Activated naive CD4-positive, alpha-beta T cell treated with anti-CD3 and anti-CD28 coated beads, Interleukin-2, amount 10 ng/mL, durations not matched to agents 7 days and 5 days (primary cell): ENCODE results near the gene EFNA3.

ENCODE experiments used
- CTCF ChIA-PET: fragments of 350-600 bp; sonication (Branson Sonifier 250); formaldehyde crosslinking; loops from one replicate; lab custom pipeline; 2021; ENCODE audit warnings: antibody characterized with exemption; lab: Charles Lee
- DNase-seq: peaks from one replicate; pipeline ENCODE4 v3.0.0-alpha.2; 2020
- H3K27ac Mint-ChIP-seq: one replicate; pipeline ENCODE4 v1.8.0; 2021; ENCODE audit warnings: mild to moderate bottlenecking, moderate library complexity, mixed read lengths
- H3K27me3 Mint-ChIP-seq: one replicate; pipeline ENCODE4 v1.8.0; 2021; ENCODE audit warnings: mild to moderate bottlenecking, mixed read lengths
- H3K36me3 Mint-ChIP-seq: one replicate; pipeline ENCODE4 v1.8.0; 2021; ENCODE audit warnings: mixed read lengths
- H3K4me1 Mint-ChIP-seq: one replicate; pipeline ENCODE4 v1.8.0; 2021; ENCODE audit warnings: mixed read lengths
- H3K4me3 Mint-ChIP-seq: one replicate; pipeline ENCODE4 v1.8.0; 2021; ENCODE audit warnings: mild to moderate bottlenecking, moderate library complexity, mixed read lengths
- H3K9me3 Mint-ChIP-seq: one replicate; pipeline ENCODE4 v1.8.0; 2021; ENCODE audit warnings: mixed read lengths

Gene EFNA3

GRCh38 chr1:155066777-155067176 is 11.9 kb upstream of the EFNA3 start:
- H3K36me3 Mint-ChIP-seq = peaks cover 14% of the 10 kb centered on the region
- no peak overlapping the region for H3K27ac Mint-ChIP-seq
- peaks cover 42% of the 10 kb centered on the region for H3K4me1 Mint-ChIP-seq
- H3K9me3 Mint-ChIP-seq = no peaks in the 10 kb centered on the region
- CTCF ChIA-PET = interaction anchor here (1.5 to 12.3 kb wide), 4 partner anchors 10 to 107 kb away, joined by 4 to 140 read pairs (median 8); partner anchors contain the start of genes KRTCAP2 and TRIM46
- DNase-seq = no peak
- H3K4me3 Mint-ChIP-seq = no peak overlapping the region
- peaks cover 14% of the 10 kb centered on the region for H3K27me3 Mint-ChIP-seq

GRCh38 chr1:155068599-155068998 is 10.0 kb upstream of the EFNA3 start:
- Mint-ChIP-seq H3K4me1 (peaks cover 46% of the 10 kb centered on the region), H3K36me3 (peaks cover 14% of the 10 kb centered on the region), H3K4me3 (no peak overlapping the region), H3K27ac (no peak overlapping the region), H3K27me3 (peaks cover 21% of the 10 kb centered on the region), H3K9me3 (no peaks in the 10 kb centered on the region)
- CTCF ChIA-PET = interaction anchor here (0.9 to 12.3 kb wide), 4 partner anchors 15 to 105 kb away, joined by 3 to 140 read pairs (median 4); partner anchors contain the start of genes KRTCAP2 and TRIM46
- no peak for DNase-seq

- H3K9me3 Mint-ChIP-seq = no peaks in the 10 kb centered on the region
- no peak overlapping the region for H3K27ac Mint-ChIP-seq
- H3K27me3 Mint-ChIP-seq = peaks cover 24% of the 10 kb centered on the region
- peaks cover 14% of the 10 kb centered on the region for H3K36me3 Mint-ChIP-seq
- no peak overlapping the region for H3K4me3 Mint-ChIP-seq
- CTCF ChIA-PET = interaction anchor here (0.7 to 12.3 kb wide), 3 partner anchors 11 to 22 kb away, joined by 3 to 140 read pairs (median 4); no protein-coding TSS in a partner anchor
- DNase-seq = no peak
- peaks cover 50% of the 10 kb centered on the region for H3K4me1 Mint-ChIP-seq
Observed at GRCh38 chr1:155069551-155070157, 9.0 kb upstream of the EFNA3 start.

GRCh38 chr1:155070158-155070621 is 8.4 kb upstream of the EFNA3 start:
- Mint-ChIP-seq H3K4me3 (no peak overlapping the region), H3K36me3 (peaks cover 14% of the 10 kb centered on the region), H3K9me3 (no peaks in the 10 kb centered on the region), H3K27ac (no peak overlapping the region), H3K27me3 (peaks cover 24% of the 10 kb centered on the region), H3K4me1 (peaks cover 50% of the 10 kb centered on the region)
- DNase-seq = no peak
- CTCF ChIA-PET = interaction anchor here (0.5 to 12.3 kb wide), 5 partner anchors 8 to 21 kb away, joined by 3 to 140 read pairs (median 3); no protein-coding TSS in a partner anchor

GRCh38 chr1:155070721-155071569 is 7.7 kb upstream of the EFNA3 start:
- Mint-ChIP-seq H3K4me1 (peaks cover 55% of the 10 kb centered on the region), H3K4me3 (no peak overlapping the region), H3K9me3 (no peaks in the 10 kb centered on the region), H3K27ac (no peak overlapping the region), H3K27me3 (peaks cover 24% of the 10 kb centered on the region), H3K36me3 (peaks cover 14% of the 10 kb centered on the region)
- CTCF ChIA-PET = interaction anchor here (0.5 to 12.3 kb wide), 4 partner anchors 8 to 13 kb away, joined by 3 to 140 read pairs (median 3); no protein-coding TSS in a partner anchor
- DNase-seq = peak; percentile 87

- Mint-ChIP-seq H3K27me3 (peaks cover 28% of the 10 kb centered on the region), H3K4me3 (peak overlapping the region; percentile 13), H3K4me1 (peaks cover 59% of the 10 kb centered on the region), H3K9me3 (no peaks in the 10 kb centered on the region), H3K27ac (no peak overlapping the region), H3K36me3 (peaks cover 13% of the 10 kb centered on the region)
- no peak for DNase-seq
- CTCF ChIA-PET = interaction anchor here (0.9 to 2.0 kb wide), 3 partner anchors 10 to 19 kb away, joined by 3 to 10 read pairs (median 3); no protein-coding TSS in a partner anchor
Observed at GRCh38 chr1:155071701-155072100, 6.9 kb upstream of the EFNA3 start.

GRCh38 chr1:155072531-155073289 is 5.9 kb upstream of the EFNA3 start:
- no peak for DNase-seq
- H3K9me3 Mint-ChIP-seq = no peaks in the 10 kb centered on the region
- H3K27me3 Mint-ChIP-seq = peaks cover 38% of the 10 kb centered on the region
- peaks cover 69% of the 10 kb centered on the region for H3K4me1 Mint-ChIP-seq
- H3K27ac Mint-ChIP-seq = no peak overlapping the region
- CTCF ChIA-PET = interaction anchor here (0.9 to 2.0 kb wide), 4 partner anchors 10 to 28 kb away, joined by 3 to 10 read pairs (median 3); no protein-coding TSS in a partner anchor
- H3K4me3 Mint-ChIP-seq = no peak overlapping the region
- H3K36me3 Mint-ChIP-seq = peaks cover 7% of the 10 kb centered on the region

GRCh38 chr1:155073377-155074242 is 5.0 kb upstream of the EFNA3 start:
- no peak overlapping the region for H3K4me3 Mint-ChIP-seq

GRCh38 chr1:155075535-155075934 is 3.1 kb upstream of the EFNA3 start:
- H3K27me3 Mint-ChIP-seq = peaks cover 64% of the 10 kb centered on the region
- H3K36me3 Mint-ChIP-seq = peaks cover 2% of the 10 kb centered on the region
- no peak overlapping the region for H3K4me3 Mint-ChIP-seq
- peaks cover 83% of the 10 kb centered on the region for H3K4me1 Mint-ChIP-seq
- no peak for DNase-seq
- no peaks in the 10 kb centered on the region for H3K9me3 Mint-ChIP-seq
- no peak overlapping the region for H3K27ac Mint-ChIP-seq
- CTCF ChIA-PET = interaction anchor here (0.6 to 2.9 kb wide), 11 partner anchors 8 to 513 kb away, joined by 3 to 18 read pairs (median 4); partner anchors contain the start of gene EFNA4

More at GRCh38 chr1:155073377-155074242, 5.0 kb upstream of the EFNA3 start:
- H3K27me3 Mint-ChIP-seq = peaks cover 47% of the 10 kb centered on the region
- CTCF ChIA-PET = interaction anchor here (1.0 to 2.9 kb wide), 4 partner anchors 11 to 29 kb away, joined by 3 to 18 read pairs (median 6); no protein-coding TSS in a partner anchor
- DNase-seq = peak; percentile 65
- peak overlapping the region; percentile 40 for H3K27ac Mint-ChIP-seq
- H3K36me3 Mint-ChIP-seq = peaks cover 4% of the 10 kb centered on the region
- no peaks in the 10 kb centered on the region for H3K9me3 Mint-ChIP-seq
- peaks cover 76% of the 10 kb centered on the region for H3K4me1 Mint-ChIP-seq

GRCh38 chr1:155076371-155076770 is 2.3 kb upstream of the EFNA3 start:
- Mint-ChIP-seq H3K4me3 (no peak overlapping the region), H3K9me3 (no peaks in the 10 kb centered on the region), H3K4me1 (peaks cover 82% of the 10 kb centered on the region), H3K27me3 (peaks cover 64% of the 10 kb centered on the region), H3K36me3 (peaks cover 3% of the 10 kb centered on the region), H3K27ac (no peak overlapping the region)
- DNase-seq = no peak
- CTCF ChIA-PET = interaction anchor here (0.8 to 2.9 kb wide), 5 partner anchors 9 to 32 kb away, joined by 3 to 18 read pairs (median 7); no protein-coding TSS in a partner anchor

GRCh38 chr1:155077346-155077745 is 1.3 kb upstream of the EFNA3 start:
- Mint-ChIP-seq H3K4me1 (peaks cover 80% of the 10 kb centered on the region), H3K4me3 (no peak overlapping the region), H3K36me3 (peaks cover 6% of the 10 kb centered on the region), H3K9me3 (no peaks in the 10 kb centered on the region), H3K27ac (no peak overlapping the region), H3K27me3 (peaks cover 64% of the 10 kb centered on the region)
- CTCF ChIA-PET = interaction anchor here (0.8 kb wide), 1 partner anchor 14 kb away, joined by 3 read pairs; no protein-coding TSS in a partner anchor
- DNase-seq = no peak

GRCh38 chr1:155077758-155078445 is 735 bp upstream of the EFNA3 start:
- DNase-seq = no peak
- Mint-ChIP-seq H3K9me3 (no peaks in the 10 kb centered on the region), H3K27ac (no peak overlapping the region), H3K27me3 (peaks cover 69% of the 10 kb centered on the region), H3K36me3 (peaks cover 6% of the 10 kb centered on the region), H3K4me3 (no peak overlapping the region), H3K4me1 (peaks cover 80% of the 10 kb centered on the region)
- CTCF ChIA-PET = interaction anchor here (0.7 to 1.5 kb wide), 3 partner anchors 13 to 90 kb away, joined by 3 to 4 read pairs (median 4); no protein-coding TSS in a partner anchor
